GM19099 (cell line): ENCODE results near the gene FBH1.

Source experiments
- POLR2A ChIP-seq: IDR thresholded peaks from 3 replicates; pipeline ENCODE4 v1.6.1; 2011; ENCODE audit warnings: low read depth; ENCODE audit not compliant: insufficient read length; ENCODE audit errors: extremely low read depth

FBH1 gene

GRCh38 chr10:5896208-5897052, 6.4 kb downstream of the FBH1 start:
- TF ChIP-seq POLR2A = no peak

DNA sequence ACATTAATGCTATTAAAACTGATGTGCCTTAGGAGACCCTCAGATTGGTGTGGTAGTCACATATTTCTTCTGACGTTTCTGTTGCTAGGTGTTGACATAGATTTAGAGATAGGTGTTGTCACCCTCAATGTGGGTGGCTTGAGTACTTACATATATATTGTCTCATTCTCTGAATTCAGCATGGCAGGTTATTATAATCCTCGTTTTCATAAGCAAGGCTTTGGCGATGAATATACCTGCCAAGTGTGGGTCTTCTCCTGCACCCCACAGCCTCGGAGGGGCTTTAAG, 7.0 kb downstream of the FBH1 start:
- TF ChIP-seq POLR2A = no peak

- no peak for TF ChIP-seq POLR2A
Measured at GRCh38 chr10:5897504-5897903, 7.5 kb downstream of the FBH1 start.

DNA sequence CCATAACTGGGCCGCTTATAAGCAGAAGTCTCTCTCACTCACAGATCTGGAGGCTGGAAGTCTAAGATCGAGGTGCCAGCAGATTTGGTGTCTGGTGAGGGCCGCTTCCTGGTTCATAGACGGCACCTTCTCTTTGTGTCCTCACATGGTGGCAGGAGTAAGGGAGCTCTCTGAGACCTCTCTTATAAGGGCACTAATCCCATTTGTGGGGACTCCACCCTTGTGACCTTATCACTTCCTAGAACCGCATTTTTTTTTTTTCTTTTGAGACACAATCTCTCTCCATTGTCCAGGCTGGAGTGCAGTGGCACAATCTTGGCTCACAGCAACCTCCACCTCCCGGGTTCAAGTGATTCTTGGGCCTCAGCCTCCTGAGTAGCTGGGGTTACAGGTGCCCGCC, 8.1 kb downstream of the FBH1 start:
- TF ChIP-seq POLR2A = no peak

DNA sequence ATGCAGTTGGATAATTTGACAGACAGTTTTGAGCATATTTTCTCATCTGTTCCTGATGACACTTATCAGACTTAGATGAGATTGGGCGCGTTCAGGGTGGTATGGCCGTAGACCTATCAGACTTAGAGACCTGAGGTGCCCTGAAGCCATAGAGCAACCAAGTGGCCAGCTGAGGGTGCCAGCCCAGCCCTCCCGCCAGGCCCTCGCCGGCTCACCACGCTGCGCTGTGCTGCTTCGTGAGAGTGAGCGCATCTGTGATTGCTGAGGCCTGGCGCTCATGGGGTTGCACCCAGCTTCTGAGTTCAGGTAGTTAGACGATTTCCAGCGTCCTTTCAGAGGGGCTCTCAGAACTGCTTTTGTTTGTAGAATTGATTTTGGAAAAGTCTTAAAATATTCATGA, 10.2 kb downstream of the FBH1 start:
- no peak for TF ChIP-seq POLR2A

GRCh38 chr10:5902511-5903274, 12.7 kb downstream of the FBH1 start:
- no peak for TF ChIP-seq POLR2A

GRCh38 chr10:5903563-5903962, 13.5 kb downstream of the FBH1 start:
- TF ChIP-seq POLR2A = no peak

DNA sequence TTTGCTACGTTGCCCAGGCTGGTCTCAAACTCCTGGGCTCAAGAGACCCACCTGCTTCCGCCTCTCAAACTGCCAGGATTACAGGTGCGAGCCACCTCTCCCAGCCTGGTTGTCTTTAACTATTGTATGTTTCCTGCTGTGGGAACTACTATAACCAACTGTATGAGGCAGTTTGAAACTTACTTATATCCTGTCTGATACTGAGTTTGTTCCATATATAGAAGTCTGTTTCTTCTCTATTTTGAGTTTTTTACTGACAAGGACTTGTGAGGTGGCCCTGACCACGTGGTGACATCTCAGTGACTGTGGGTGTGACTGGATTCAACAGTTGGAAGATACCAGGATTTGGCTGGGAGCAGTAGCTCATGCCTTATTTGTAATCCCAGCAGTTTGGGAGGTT, 14.2 kb downstream of the FBH1 start:
- TF ChIP-seq POLR2A = no peak

DNA sequence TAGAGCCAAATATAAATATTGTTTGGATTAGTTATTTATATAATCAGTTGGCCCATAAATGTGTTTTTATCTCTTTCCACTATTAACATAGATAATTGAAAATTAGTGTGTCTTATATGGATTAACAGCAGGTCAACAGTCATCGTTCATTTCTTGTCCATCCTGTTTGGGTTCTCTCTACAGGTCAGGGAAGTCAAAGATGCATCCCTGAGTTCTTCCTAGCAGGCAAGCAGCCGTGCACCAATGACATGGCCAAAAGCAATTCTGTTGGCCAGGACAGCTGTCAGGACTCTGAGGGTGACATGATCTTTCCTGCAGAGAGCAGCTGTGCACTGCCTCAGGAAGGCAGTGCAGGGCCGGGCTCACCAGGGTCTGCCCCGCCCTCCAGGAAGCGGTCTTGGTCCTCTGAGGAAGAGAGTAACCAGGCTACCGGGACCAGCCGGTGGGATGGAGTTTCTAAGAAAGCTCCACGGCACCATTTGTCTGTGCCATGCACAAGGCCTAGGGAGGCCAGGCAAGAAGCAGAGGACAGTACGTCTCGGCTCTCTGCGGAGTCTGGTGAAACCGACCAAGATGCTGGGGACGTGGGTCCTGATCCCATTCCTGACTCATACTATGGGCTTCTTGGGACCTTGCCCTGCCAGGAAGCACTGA, 15.9 kb downstream of the FBH1 start:
- TF ChIP-seq POLR2A = no peak

- no peak for TF ChIP-seq POLR2A
Measured at GRCh38 chr10:5906651-5907050, 16.6 kb downstream of the FBH1 start.

- TF ChIP-seq POLR2A = no peak
Measured at GRCh38 chr10:5910323-5911100, 20.5 kb downstream of the FBH1 start.

- TF ChIP-seq POLR2A = no peak
Measured at GRCh38 chr10:5911670-5912069, 21.6 kb downstream of the FBH1 start.

- TF ChIP-seq POLR2A = no peak
Measured at GRCh38 chr10:5913736-5914135, 23.7 kb downstream of the FBH1 start.

GRCh38 chr10:5915451-5915850, 25.4 kb downstream of the FBH1 start:
- TF ChIP-seq POLR2A = no peak

DNA sequence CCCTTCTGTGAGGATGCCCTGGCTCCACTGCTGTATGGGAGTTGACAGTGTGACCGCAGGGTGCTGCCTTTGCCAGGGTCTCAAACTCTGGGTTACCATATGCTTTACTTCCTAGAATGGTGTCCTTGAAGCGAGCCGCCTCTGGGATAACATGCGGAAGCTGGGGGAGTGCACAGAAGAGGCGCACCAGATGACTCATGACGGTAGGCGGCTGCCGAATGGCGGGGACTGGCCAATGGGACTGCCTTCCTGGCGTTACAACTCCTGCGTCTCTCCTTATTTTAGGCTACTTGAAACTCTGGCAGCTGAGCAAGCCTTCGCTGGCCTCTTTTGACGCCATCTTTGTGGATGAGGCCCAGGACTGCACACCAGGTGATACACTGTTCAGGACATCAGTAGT, 27.3 kb downstream of the FBH1 start:
- no peak for TF ChIP-seq POLR2A

- TF ChIP-seq POLR2A = no peak
Measured at GRCh38 chr10:5918763-5919162, 28.7 kb downstream of the FBH1 start.

DNA sequence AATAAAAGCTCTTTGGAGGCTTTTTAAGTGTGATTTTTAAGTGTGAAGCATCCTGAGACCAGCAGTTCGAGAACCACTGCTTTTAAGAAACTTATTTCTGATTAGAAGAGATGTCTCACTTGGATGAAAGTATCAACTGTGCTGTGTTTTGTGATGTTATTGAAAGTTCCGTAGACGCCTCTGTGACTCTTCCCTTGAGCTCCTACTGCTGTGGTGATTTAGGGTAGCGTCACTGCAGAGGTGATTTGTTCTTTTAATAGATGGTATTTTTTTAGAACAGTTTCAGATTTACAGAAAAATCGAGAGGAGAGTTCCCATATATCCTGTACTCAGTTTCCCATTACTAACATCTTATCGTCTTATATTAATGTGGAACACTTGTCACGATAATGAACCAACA, 29.5 kb downstream of the FBH1 start:
- no peak for TF ChIP-seq POLR2A
